Body of pancreas (tissue), 4 donors: ENCODE measurements around the gene NKTR.

Experiments
- CTCF ChIP-seq, 7 experiments: fragments of 450-650 bp in 4 of 7; fragments of 200-600 bp in 3 of 7; sonication (generic) in 3 of 7; IDR thresholded peaks; one replicate each; pipeline ENCODE4 v1.5.1; 2016 to 2019; ENCODE audit warnings: antibody characterized with exemption in 7 of 7
- POLR2A ChIP-seq, 3 donors: fragments of 450-650 bp; IDR thresholded peaks; one replicate each; pipeline ENCODE4 v1.6.1; 2016; ENCODE audit warnings: antibody characterized with exemption in 3 of 3, mild to moderate bottlenecking in 2 of 3

GRCh38 chr3:42680806-42681205, 80.3 kb downstream of the NKTR start:
- TF ChIP-seq POLR2A (IDR thresholded peaks at IDR 0.05) (no peak), CTCF (IDR thresholded peaks at IDR 0.05) (no peak)
